HPDE6-E6E7 (cell line): Measurements from ENCODE around the gene KSR1.
A peak's percentile ranks its signal among the peaks of the same experiment; 100 is the strongest.
"Not testable (repeated sequence)": the region's sequence is repeated elsewhere in the genome, so short reads cannot be mapped to it uniquely, and the experiment has no call there.

Experiments
- DNase-seq: peaks from one replicate; pipeline ENCODE4 v3.0.0; 2011; ENCODE audit warnings: missing footprints; ENCODE audit errors: extremely low spot score

The KSR1 gene

GRCh38 chr17:27426471-27426870 lies 29.8 kb upstream of the KSR1 start:
- not testable (repeated sequence) for DNase-seq

GRCh38 chr17:27427166-27427862 lies 28.9 kb upstream of the KSR1 start:
- not testable (repeated sequence) for DNase-seq

- DNase-seq, result no peak
Measured at GRCh38 chr17:27428781-27429505, 27.3 kb upstream of the KSR1 start.

- DNase-seq, result no peak
Measured at GRCh38 chr17:27429666-27430382, 26.4 kb upstream of the KSR1 start.

GRCh38 chr17:27430383-27430840 lies 25.8 kb upstream of the KSR1 start:
- DNase-seq, result no peak

- DNase-seq, result peak; percentile 47
Measured at GRCh38 chr17:27430882-27431491, 25.3 kb upstream of the KSR1 start.

GRCh38 chr17:27433521-27433920 lies 22.7 kb upstream of the KSR1 start:
- DNase-seq, result no peak

GRCh38 chr17:27435431-27436070 lies 20.7 kb upstream of the KSR1 start:
- not testable (repeated sequence) for DNase-seq

- DNase-seq, result no peak
Measured at GRCh38 chr17:27438348-27438998, 17.8 kb upstream of the KSR1 start.

GRCh38 chr17:27439342-27439741 lies 16.9 kb upstream of the KSR1 start:
- no peak for DNase-seq

GRCh38 chr17:27442702-27443101 lies 13.5 kb upstream of the KSR1 start:
- no peak for DNase-seq

- no peak for DNase-seq
Measured at GRCh38 chr17:27443491-27443890, 12.8 kb upstream of the KSR1 start.

GRCh38 chr17:27445971-27446370 lies 10.3 kb upstream of the KSR1 start:
- DNase-seq, result no peak

- no peak for DNase-seq
Measured at GRCh38 chr17:27446569-27447301, 9.5 kb upstream of the KSR1 start.

GRCh38 chr17:27448534-27448933 lies 7.7 kb upstream of the KSR1 start:
- DNase-seq, result not testable (repeated sequence)

GRCh38 chr17:27449541-27449940 lies 6.7 kb upstream of the KSR1 start:
- no peak for DNase-seq

- no peak for DNase-seq
Measured at GRCh38 chr17:27449988-27450387, 6.3 kb upstream of the KSR1 start.

GRCh38 chr17:27450416-27450815 lies 5.8 kb upstream of the KSR1 start:
- DNase-seq, result no peak

- DNase-seq, result no peak
Measured at GRCh38 chr17:27451906-27452305, 4.3 kb upstream of the KSR1 start.

- DNase-seq, result no peak
Measured at GRCh38 chr17:27452828-27453227, 3.4 kb upstream of the KSR1 start.
